Glomerular visceral epithelial cell (primary cell): ENCODE results near the gene FAM3D.

Experiments
- DNase-seq: peaks from one replicate; pipeline ENCODE4 v3.0.0-alpha.2; 2016; ENCODE audit errors: extremely low spot score

Gene FAM3D

DNA sequence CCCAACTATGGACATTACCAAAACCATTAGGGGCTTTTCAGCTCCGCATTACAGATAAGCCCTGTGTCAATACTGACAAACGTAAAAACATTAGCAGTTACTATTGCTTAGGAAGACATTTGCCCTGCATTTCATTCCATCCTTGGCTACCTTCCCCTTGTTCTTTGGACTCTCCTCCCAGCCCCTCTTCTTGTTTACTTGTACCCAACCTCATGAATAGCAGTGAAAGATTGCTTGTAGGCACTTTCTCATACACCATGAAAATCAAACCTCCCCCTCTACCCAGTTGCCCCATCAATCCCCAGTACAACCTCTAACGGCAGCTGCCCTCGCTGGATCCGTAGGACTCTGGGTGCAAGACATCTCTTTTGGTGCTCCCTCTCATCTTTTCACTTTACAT is 72.5 kb downstream of the FAM3D start:
- no peak for DNase-seq

DNA sequence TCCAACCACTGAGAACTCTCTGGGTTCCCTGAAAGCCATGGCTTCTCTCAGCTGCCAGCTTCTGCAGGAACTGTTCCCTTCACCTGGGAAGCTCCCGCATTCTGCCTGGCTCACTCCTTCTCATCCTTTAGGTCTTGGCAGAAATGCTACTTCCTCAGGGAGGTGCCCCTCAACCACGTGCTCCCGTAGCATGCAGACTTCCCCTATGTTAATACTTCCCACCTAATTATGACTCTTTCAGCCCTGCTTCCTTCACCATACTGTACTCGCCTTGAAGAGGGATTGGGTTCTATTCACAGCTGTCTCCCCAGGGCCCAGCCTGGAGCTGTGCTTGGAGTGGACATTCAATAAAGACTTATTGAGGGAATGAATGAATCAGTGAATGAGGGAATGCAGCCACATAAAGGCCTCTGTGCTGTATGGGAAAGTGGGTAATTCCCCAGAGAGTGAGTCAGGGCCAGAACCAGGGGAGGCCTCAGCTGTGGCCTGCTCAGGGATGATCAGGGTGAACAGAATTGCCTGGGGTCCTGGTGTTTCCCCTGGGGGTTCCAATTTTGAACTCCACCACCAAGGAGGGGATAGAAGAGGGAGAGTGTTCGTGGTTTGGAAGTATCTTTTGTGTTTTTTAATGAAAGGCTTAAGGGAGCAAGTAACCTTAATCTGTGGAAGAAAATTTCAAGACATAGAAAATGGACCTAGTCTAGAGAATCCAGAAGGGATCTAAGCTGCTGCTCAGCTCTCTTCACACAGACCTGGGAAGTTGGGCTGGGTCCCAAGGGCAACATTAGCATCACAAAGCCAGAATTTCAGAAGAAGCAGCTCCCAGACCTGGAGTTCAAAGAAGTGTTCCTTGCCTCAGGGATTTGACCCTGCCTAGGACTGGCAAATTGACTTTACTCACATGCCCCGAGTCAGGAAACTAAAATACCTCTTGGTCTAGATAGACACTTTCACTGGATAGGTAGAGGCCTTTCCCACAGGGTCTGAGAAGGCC is 74.8 kb downstream of the FAM3D start:
- DNase-seq: no peak

DNA sequence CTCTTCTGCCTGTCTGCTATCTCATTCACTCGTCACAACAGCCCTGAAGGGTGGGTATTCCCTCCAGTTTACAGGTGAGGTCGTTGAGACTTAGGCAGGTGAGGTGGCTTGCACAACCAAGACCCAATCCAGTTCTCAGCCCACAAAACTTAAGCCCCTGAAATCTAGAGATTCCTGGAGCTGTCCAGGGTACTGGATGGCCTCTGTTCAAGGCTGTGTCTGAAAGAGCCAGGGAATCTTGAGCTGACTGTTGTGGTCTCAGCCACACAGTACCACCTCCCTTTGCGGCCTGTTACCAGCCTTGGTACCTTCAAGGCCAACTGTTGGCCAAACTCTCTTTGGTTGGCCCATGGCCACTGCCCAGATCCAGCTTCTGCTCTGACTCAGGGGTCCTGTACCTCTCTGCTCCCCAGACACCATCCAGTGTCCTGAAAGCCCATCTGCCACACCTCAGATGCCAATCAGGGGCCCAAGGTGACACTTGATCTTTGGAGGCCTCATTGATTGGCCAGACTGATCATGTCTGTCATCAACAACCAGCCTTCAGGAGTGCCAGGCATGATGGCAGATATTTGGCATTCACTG is 78.5 kb downstream of the FAM3D start:
- no peak for DNase-seq

DNA sequence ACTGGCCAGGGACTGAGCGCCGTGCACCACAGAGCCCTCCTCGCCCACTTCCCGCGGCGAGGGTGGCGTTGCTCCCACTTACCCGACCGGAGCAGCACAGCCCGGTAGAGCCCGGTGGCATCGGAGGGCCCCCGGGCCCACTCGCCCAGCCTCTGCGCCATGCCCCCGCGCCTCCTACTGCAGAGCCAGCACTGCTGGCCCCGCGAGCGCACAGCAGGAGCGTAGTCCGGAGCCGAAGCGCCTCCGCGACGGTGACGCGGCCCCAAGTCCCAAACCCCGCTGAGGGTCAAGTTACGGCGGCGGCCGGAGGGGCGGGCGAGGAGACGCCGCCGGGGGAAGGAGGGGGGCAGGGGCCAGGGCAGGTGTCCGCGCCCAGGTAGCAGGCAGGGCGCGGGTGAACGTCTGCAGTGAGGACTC is 79.8 kb downstream of the FAM3D start:
- DNase-seq: no peak

DNA sequence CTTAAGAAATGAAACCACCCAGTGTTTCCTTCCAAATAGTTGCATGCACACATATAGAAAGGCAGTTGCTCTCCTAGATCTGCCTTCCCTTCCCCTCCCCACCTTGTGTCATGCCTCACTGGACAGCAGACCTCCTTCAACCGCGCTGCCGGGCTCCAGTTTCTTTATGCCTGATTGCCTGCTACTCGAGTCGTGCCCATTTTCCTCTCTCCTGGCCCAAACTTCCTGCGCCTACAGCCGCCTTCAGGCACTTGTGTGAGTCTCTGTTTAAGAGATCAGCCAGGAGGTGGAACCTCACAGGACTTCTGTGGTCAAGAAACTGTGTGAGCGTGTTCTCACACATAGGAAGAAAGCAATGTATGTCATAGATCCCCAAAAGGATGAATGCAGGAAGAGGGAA is 80.6 kb downstream of the FAM3D start:
- DNase-seq: peak; percentile 92

DNA sequence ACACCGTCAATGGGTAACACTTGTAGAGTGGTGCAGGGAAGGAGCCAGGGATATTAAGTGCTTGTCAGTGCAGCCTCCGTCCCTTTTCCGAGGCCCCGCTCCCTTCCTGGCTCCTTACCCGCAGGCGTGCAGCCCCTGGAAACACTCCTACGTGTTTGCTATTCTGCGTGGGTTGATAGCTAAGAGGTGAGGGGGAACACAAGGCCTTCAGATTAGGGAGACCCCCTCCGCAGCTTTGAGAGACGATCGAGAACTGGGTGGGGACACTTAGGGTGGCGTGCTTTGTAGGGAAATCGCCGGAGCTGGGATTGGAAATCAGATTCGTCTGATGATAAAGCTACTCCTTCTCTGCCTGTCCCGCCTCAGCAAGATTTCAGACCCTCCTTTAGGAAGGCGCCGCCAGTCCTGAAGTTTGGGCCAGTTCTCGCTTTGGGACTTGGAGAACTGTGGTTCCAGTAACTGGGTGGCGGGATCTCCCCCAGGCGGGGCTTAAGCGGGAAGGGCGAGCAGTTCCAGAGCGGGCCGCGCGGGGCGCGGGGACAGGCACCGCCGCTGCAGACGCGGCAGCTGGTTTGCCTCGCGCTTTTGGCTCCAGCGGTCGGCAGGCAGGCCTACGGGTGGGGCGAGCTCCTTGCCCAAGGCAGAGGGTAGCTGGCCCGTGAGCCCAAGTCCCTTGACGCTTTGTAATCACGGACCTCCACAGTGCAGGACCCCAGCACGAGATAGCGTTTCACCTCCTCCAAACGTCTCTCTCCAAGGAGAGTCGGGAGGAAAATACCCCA is 81.4 kb downstream of the FAM3D start:
- peak; percentile 82 for DNase-seq

DNA sequence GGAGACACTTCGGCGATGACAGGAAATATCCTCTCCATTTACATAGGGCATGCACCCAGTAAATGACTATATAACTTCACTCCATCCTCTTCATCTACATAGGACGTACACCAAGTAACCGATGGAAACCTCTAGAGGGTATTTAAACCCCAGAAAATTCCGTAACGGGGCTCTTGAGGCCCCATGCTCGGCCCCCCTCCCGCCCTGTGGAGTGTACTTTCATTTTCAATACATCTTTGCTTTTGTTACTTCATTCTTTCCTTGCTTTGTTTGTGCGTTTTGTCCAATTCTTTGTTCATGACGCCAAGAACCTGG is 81.9 kb downstream of the FAM3D start:
- no peak for DNase-seq
